Calu3 (cell line): Measurements from ENCODE around the gene CENPO. TPM values are rescaled to one million over a fixed set of nuclear protein-coding genes. Genes with fewer than 3 reads are reported as not detected.

Experiments used
- BruUV-seq: library from RNA; stranded (reverse); fragments of 400-500 nt; replicated peaks from 2 replicates; lab custom pipeline; 2021; lab: Mats Ljungman, UMichigan
- CTCF ChIA-PET: fragments of 300-600 bp; sonication (Branson Sonifier 250); formaldehyde crosslinking; loops from one replicate; lab custom pipeline; 2022; ENCODE audit warnings: antibody characterized with exemption; lab: Charles Lee
- DNase-seq: peaks from one replicate; pipeline ENCODE4 v3.0.0; 2022
- H3K27ac Mint-ChIP-seq: one replicate; pipeline ENCODE4 v1.8.0; 2022; ENCODE audit warnings: mixed read lengths; ENCODE audit not compliant: unreplicated experiment
- H3K27me3 Mint-ChIP-seq: one replicate; pipeline ENCODE4 v1.8.0; 2022; ENCODE audit warnings: mixed read lengths; ENCODE audit not compliant: unreplicated experiment
- H3K36me3 Mint-ChIP-seq: one replicate; pipeline ENCODE4 v1.8.0; 2022; ENCODE audit warnings: mild to moderate bottlenecking, moderate library complexity, mixed read lengths; ENCODE audit not compliant: insufficient read depth, unreplicated experiment
- H3K4me1 Mint-ChIP-seq: one replicate; pipeline ENCODE4 v1.8.0; 2022; ENCODE audit warnings: mild to moderate bottlenecking, low read depth, mixed read lengths; ENCODE audit not compliant: unreplicated experiment
- H3K4me3 Mint-ChIP-seq: one replicate; pipeline ENCODE4 v1.8.0; 2022; ENCODE audit warnings: mild to moderate bottlenecking, low read depth, moderate library complexity, mixed read lengths; ENCODE audit not compliant: unreplicated experiment
- H3K9me3 Mint-ChIP-seq: one replicate; pipeline ENCODE4 v1.8.0; 2022; ENCODE audit warnings: low read depth, mixed read lengths; ENCODE audit not compliant: unreplicated experiment
- intact Hi-C: fragments of 100-400 bp; cut with micrococcal nuclease; formaldehyde crosslinking; loops from one replicate; pipeline ENCODE4 v1.10.0; 2022; ENCODE audit not compliant: unreplicated experiment
- total RNA-seq: library from RNA; stranded (reverse); gene quantifications from 2 replicates; pipeline ENCODE4 v1.2.3, GENCODE V29; 2022
- TF ChIP-seq, protein P1 (sequence below): fragments of 200-600 bp; IDR thresholded peaks from one replicate; pipeline ENCODE4 v1.8.0; 2022; ENCODE audit warnings: antibody characterized with exemption; ENCODE audit not compliant: unreplicated experiment

Gene CENPO
- total RNA-seq, 1 experiment from 2014 or later, result 43.1 TPM

DNA sequence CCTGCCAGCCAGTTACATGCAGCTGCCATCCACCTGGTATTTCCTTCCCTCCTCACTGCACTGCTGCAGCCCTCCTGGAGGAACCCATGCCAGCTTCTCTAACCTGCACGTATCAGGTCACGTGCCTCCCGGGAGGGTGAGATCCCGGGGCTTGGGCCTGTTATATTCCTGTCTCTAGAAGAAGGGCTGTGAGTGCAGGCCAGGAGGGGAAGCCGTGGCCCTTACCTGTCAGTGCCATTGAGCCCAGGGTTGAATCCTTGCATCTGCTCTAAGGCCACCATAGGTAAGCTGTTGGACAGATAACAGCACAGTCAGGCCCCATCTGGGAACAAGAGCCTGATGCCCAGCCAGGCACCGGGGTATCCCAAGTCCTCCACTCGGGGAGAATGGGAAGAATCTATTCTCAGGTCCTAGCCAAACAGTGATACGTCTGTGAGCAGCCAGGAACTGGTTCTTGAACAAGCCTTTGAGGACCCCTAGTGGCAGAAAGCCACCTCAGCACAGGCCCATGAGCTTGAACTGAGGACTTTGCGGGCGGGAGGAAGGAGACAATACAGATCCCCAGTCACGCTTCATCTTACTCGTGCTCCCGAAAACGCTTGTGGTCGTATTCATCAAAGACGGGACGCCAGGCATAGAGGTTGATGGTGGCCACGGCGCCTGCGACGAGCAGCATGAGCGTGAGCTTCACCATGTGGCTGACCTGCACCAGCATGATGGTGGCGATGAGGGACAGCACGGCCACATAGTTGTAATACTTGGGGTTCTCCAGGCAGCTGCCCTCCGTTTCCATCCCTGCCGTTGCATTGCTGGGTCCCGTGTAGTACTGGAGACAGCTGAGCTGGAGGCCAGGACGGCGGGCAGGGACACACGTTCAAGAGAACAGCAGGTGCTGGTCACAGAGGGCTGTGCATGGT lies 34.4 kb downstream of the CENPO start:
- BruUV-seq, result no TSS peak
- no peaks in the 10 kb centered on the region for H3K4me1 Mint-ChIP-seq
- intact Hi-C loops, result loop anchor here (1.0 kb wide), 1 partner anchor 417 kb away; no protein-coding TSS in a partner anchor
- H3K27ac Mint-ChIP-seq, result no peak overlapping the region
- peaks cover 55% of the 10 kb centered on the region for H3K36me3 Mint-ChIP-seq
- no peak overlapping the region for H3K4me3 Mint-ChIP-seq
- peak; percentile 74 for DNase-seq
- TF ChIP-seq, protein P1, sequence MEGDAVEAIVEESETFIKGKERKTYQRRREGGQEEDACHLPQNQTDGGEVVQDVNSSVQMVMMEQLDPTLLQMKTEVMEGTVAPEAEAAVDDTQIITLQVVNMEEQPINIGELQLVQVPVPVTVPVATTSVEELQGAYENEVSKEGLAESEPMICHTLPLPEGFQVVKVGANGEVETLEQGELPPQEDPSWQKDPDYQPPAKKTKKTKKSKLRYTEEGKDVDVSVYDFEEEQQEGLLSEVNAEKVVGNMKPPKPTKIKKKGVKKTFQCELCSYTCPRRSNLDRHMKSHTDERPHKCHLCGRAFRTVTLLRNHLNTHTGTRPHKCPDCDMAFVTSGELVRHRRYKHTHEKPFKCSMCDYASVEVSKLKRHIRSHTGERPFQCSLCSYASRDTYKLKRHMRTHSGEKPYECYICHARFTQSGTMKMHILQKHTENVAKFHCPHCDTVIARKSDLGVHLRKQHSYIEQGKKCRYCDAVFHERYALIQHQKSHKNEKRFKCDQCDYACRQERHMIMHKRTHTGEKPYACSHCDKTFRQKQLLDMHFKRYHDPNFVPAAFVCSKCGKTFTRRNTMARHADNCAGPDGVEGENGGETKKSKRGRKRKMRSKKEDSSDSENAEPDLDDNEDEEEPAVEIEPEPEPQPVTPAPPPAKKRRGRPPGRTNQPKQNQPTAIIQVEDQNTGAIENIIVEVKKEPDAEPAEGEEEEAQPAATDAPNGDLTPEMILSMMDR, result peak; percentile 64
- no peaks in the 10 kb centered on the region for H3K9me3 Mint-ChIP-seq
- no peaks in the 10 kb centered on the region for H3K27me3 Mint-ChIP-seq
- CTCF ChIA-PET, result interaction anchor here (0.6 to 1.2 kb wide), 5 partner anchors 30 to 418 kb away, joined by 4 to 14 read pairs (median 7); partner anchors contain the start of genes CENPO and PTRHD1

DNA sequence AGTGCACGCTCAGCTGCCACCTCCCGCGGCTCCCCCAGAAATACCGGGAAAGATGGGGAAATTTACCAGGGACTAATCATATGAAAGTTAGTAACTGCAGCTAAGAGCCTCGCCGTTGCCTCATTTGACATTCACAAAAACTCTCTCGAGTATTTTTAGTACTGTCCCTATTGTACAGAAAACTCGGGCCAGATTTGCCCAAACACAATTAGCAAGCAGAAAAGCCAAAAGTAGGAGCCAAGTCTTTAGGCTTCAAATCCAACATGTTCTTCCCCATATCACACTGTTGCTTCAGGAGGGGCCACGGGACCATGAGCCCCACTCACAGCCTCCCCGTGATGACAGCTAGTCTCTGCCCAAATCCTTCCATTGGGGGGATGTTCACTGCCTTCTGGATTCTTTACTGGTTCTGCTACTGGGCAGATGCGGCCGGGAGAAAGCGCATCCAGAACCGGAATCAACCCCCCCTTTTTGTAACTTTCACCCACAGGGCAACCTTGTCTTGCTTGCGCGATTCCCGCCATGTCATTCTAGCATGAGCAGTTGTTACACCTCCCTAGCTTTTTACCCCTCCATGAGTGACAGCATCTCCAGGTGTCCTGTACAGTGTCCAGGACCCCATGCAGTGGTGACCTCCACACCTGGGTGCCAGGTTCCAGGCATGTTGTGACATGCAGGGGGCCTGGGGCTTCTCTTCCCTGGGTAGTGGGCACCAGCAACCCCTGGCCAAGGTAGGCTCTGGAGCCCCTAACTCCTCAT lies 35.2 kb downstream of the CENPO start:
- intact Hi-C loops, result no loop called here
- H3K36me3 Mint-ChIP-seq, result peaks cover 53% of the 10 kb centered on the region
- H3K9me3 Mint-ChIP-seq, result no peaks in the 10 kb centered on the region
- TF ChIP-seq, protein P1, result no peak
- H3K4me3 Mint-ChIP-seq, result no peak overlapping the region
- no TSS peak for BruUV-seq
- no peak overlapping the region for H3K27ac Mint-ChIP-seq
- H3K4me1 Mint-ChIP-seq, result no peaks in the 10 kb centered on the region
- CTCF ChIA-PET, result interaction anchor here (0.6 to 1.2 kb wide), 5 partner anchors 29 to 419 kb away, joined by 4 to 14 read pairs (median 7); partner anchors contain the start of genes CENPO and PTRHD1
- H3K27me3 Mint-ChIP-seq, result no peaks in the 10 kb centered on the region
- no peak for DNase-seq

DNA sequence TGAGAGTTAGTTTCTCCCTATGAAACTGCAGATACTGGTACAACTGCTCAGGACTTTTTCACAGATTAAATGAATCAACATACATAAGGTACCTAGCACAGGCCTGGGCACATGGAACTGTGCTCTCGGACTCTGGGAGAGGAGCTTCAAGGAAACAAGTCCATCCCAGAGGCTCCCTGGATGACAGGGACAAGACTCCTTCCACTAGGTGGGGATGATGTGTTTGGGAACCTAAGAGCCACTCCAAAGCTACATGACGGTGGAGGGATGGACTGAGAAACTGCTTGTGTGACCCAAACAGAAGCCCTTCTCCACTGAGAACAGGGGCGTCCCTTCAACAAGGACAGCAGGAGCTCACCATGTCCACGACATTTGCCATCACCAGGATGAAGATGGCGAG lies 37.1 kb downstream of the CENPO start:
- intact Hi-C loops, result no loop called here
- H3K9me3 Mint-ChIP-seq, result no peaks in the 10 kb centered on the region
- DNase-seq, result no peak
- H3K27ac Mint-ChIP-seq, result no peak overlapping the region
- TF ChIP-seq, protein P1, result no peak
- H3K27me3 Mint-ChIP-seq, result no peaks in the 10 kb centered on the region
- no peak overlapping the region for H3K4me3 Mint-ChIP-seq
- BruUV-seq, result no TSS peak
- no peaks in the 10 kb centered on the region for H3K4me1 Mint-ChIP-seq
- CTCF ChIA-PET, result interaction anchor here (0.6 to 1.1 kb wide), 2 partner anchors 299 to 427 kb away, joined by 5 to 6 read pairs; no protein-coding TSS in a partner anchor
- H3K36me3 Mint-ChIP-seq, result peaks cover 47% of the 10 kb centered on the region

DNA sequence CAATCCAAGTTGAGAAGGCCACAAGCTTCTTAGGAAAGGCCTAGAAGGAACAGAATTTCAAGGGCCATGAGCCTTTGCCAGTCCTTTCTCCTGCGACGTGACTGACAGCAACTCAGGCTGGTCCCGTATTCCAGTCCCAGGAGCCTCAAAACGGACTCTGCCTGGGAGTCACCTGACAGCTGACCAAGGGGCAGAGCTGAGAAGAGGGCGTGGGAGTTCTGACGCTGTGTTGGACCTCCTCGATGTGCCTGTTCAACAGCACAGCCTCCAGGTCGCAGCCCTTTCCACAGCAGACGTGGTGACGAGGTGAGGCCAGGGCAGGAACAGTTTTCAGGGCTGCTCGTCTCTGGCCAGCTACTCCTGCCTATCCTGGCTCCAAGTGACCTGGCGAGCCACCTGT lies 37.6 kb downstream of the CENPO start:
- intact Hi-C loops, result no loop called here
- Mint-ChIP-seq H3K27ac (no peak overlapping the region), H3K9me3 (no peaks in the 10 kb centered on the region), H3K4me3 (no peak overlapping the region), H3K36me3 (peaks cover 43% of the 10 kb centered on the region), H3K27me3 (no peaks in the 10 kb centered on the region), H3K4me1 (no peaks in the 10 kb centered on the region)
- no peak for DNase-seq
- CTCF ChIA-PET, result interaction anchor here (1.1 kb wide), 1 partner anchor 299 kb away, joined by 5 read pairs; no protein-coding TSS in a partner anchor
- TF ChIP-seq, protein P1, result no peak
- no TSS peak for BruUV-seq
